D341Med (cell line): ENCODE measurements around the gene RRM1.
"Not testable (repeated sequence)": the region's sequence is repeated elsewhere in the genome, so short reads cannot be mapped to it uniquely, and the experiment has no call there.

Experiments used
- DNase-seq: peaks from one replicate; pipeline ENCODE4 v3.0.0; 2012; ENCODE audit warnings: low spot score

RRM1 gene

GRCh38 chr11:4140067-4140636, 45.6 kb downstream of the RRM1 start:
- DNase-seq, result no peak

GRCh38 chr11:4146070-4146771, 51.6 kb downstream of the RRM1 start:
- no peak for DNase-seq

- DNase-seq, result no peak
Measured at GRCh38 chr11:4146772-4147098, 52.1 kb downstream of the RRM1 start.

GRCh38 chr11:4154503-4154902, 59.9 kb downstream of the RRM1 start:
- DNase-seq, result no peak

- no peak for DNase-seq
Measured at GRCh38 chr11:4156571-4156970, 62.0 kb downstream of the RRM1 start.

- DNase-seq, result not testable (repeated sequence)
Measured at GRCh38 chr11:4158818-4159217, 64.2 kb downstream of the RRM1 start.

- DNase-seq, result no peak
Measured at GRCh38 chr11:4161305-4161704, 66.7 kb downstream of the RRM1 start.

GRCh38 chr11:4164884-4165590, 70.4 kb downstream of the RRM1 start:
- DNase-seq, result no peak

- no peak for DNase-seq
Measured at GRCh38 chr11:4167292-4167691, 72.7 kb downstream of the RRM1 start.

- DNase-seq, result no peak
Measured at GRCh38 chr11:4167758-4168157, 73.2 kb downstream of the RRM1 start.

GRCh38 chr11:4175620-4176350, 81.2 kb downstream of the RRM1 start:
- not testable (repeated sequence) for DNase-seq

GRCh38 chr11:4178813-4179662, 84.4 kb downstream of the RRM1 start:
- no peak for DNase-seq

- DNase-seq, result no peak
Measured at GRCh38 chr11:4180441-4181183, 86.0 kb downstream of the RRM1 start.

GRCh38 chr11:4181782-4182721, 87.5 kb downstream of the RRM1 start:
- DNase-seq, result peak; percentile 75

GRCh38 chr11:4183410-4184057, 88.9 kb downstream of the RRM1 start:
- DNase-seq, result no peak

- no peak for DNase-seq
Measured at GRCh38 chr11:4184163-4184916, 89.7 kb downstream of the RRM1 start.

- no peak for DNase-seq
Measured at GRCh38 chr11:4185561-4185960, 91.0 kb downstream of the RRM1 start.

GRCh38 chr11:4186464-4187054, 92.0 kb downstream of the RRM1 start:
- DNase-seq, result no peak
